ENCODE results near the gene CTNNA2.

The CTNNA2 gene

GRCh38 chr2:80112790-80113189 is 599.9 kb downstream of the CTNNA2 start:
- no peak for DNase-seq
- no CpG with 5 or more reads among the region's 3 CpGs for WGBS (ENCODE audit: extremely low coverage, insufficient coverage, insufficient read length)
- H3K36me3 ChIP-seq (ENCODE audit: control insufficient read depth in 1 of 2, insufficient read depth in 2 of 2, low read length in 2 of 2), result no peaks in the 10 kb centered on the region
- no peak overlapping the region for H2AFZ ChIP-seq (ENCODE audit: insufficient read depth, low read length, poor library complexity)
- H4K12ac ChIP-seq (ENCODE audit: low read depth, low read length), result no peak overlapping the region
- no peak overlapping the region for H2BK120ac ChIP-seq (ENCODE audit: insufficient read depth, low read length, poor library complexity)
- no peak overlapping the region for H3K9ac ChIP-seq (ENCODE audit: low read length)
- no peaks in the 10 kb centered on the region for H3K79me1 ChIP-seq (ENCODE audit: low read length)
- H3K27me3 ChIP-seq (ENCODE audit: insufficient read depth, low read length), result no peaks in the 10 kb centered on the region
- H3K18ac ChIP-seq (ENCODE audit: low read length), result no peak overlapping the region
- no peak overlapping the region for H2AK5ac ChIP-seq (ENCODE audit: low read length)
- no peak overlapping the region for H3K23ac ChIP-seq (ENCODE audit: low read length)
- H2BK5ac ChIP-seq (ENCODE audit: low read depth, low read length, poor library complexity), result no peak overlapping the region
- no peak overlapping the region for H3K4me2 ChIP-seq (ENCODE audit: low read length)
- H3K4me1 ChIP-seq (ENCODE audit: control insufficient read depth in 1 of 2, insufficient read depth in 2 of 2, low read length in 2 of 2), result peaks cover 3 to 7% of the 10 kb centered on the region in 2 experiments
- no peaks in the 10 kb centered on the region for H3K79me2 ChIP-seq (ENCODE audit: control insufficient read depth, insufficient read depth, low read length, poor library complexity)
- H3K9me3 ChIP-seq (ENCODE audit: insufficient read depth, low read depth, low read length), result no peaks in the 10 kb centered on the region
- H3K4ac ChIP-seq (ENCODE audit: low read depth, low read length), result no peak overlapping the region
- H3K4me3 ChIP-seq (ENCODE audit: low read depth, low read length), result no peak overlapping the region
- no peak overlapping the region for H4K91ac ChIP-seq (ENCODE audit: low read depth, low read length)
- no peak overlapping the region for H4K8ac ChIP-seq (ENCODE audit: low read depth, low read length)
- H3K14ac ChIP-seq (ENCODE audit: low read length), result no peak overlapping the region
- H3K27ac ChIP-seq (ENCODE audit: low read depth, low read length), result no peak overlapping the region
- H2BK12ac ChIP-seq (ENCODE audit: low read length), result no peak overlapping the region

- no peaks in the 10 kb centered on the region for H3K79me2 ChIP-seq (ENCODE audit: control insufficient read depth, insufficient read depth, low read length, poor library complexity)
- no peak overlapping the region for H3K23ac ChIP-seq (ENCODE audit: low read length)
- no peak overlapping the region for H4K8ac ChIP-seq (ENCODE audit: low read depth, low read length)
- no peaks in the 10 kb centered on the region for H3K36me3 ChIP-seq (ENCODE audit: control insufficient read depth in 1 of 2, insufficient read depth in 2 of 2, low read length in 2 of 2)
- no peaks in the 10 kb centered on the region for H3K27me3 ChIP-seq (ENCODE audit: insufficient read depth, low read length)
- no peak overlapping the region for H2AFZ ChIP-seq (ENCODE audit: insufficient read depth, low read length, poor library complexity)
- WGBS (ENCODE audit: extremely low coverage, insufficient coverage, insufficient read length), result no CpG with 5 or more reads among the region's 3 CpGs
- H2BK120ac ChIP-seq (ENCODE audit: insufficient read depth, low read length, poor library complexity), result no peak overlapping the region
- no peak overlapping the region for H4K91ac ChIP-seq (ENCODE audit: low read depth, low read length)
- H3K4me2 ChIP-seq (ENCODE audit: low read length), result no peak overlapping the region
- H2BK12ac ChIP-seq (ENCODE audit: low read length), result no peak overlapping the region
- no peak for DNase-seq
- H2BK5ac ChIP-seq (ENCODE audit: low read depth, low read length, poor library complexity), result no peak overlapping the region
- H3K27ac ChIP-seq (ENCODE audit: low read depth, low read length), result no peak overlapping the region
- H4K12ac ChIP-seq (ENCODE audit: low read depth, low read length), result no peak overlapping the region
- H2AK5ac ChIP-seq (ENCODE audit: low read length), result no peak overlapping the region
- no peak overlapping the region for H3K14ac ChIP-seq (ENCODE audit: low read length)
- peaks cover 3 to 7% of the 10 kb centered on the region in 2 experiments for H3K4me1 ChIP-seq (ENCODE audit: control insufficient read depth in 1 of 2, insufficient read depth in 2 of 2, low read length in 2 of 2)
- H3K4me3 ChIP-seq (ENCODE audit: low read depth, low read length), result no peak overlapping the region
- no peaks in the 10 kb centered on the region for H3K9me3 ChIP-seq (ENCODE audit: insufficient read depth, low read depth, low read length)
- H3K9ac ChIP-seq (ENCODE audit: low read length), result no peak overlapping the region
- no peaks in the 10 kb centered on the region for H3K79me1 ChIP-seq (ENCODE audit: low read length)
- no peak overlapping the region for H3K4ac ChIP-seq (ENCODE audit: low read depth, low read length)
- H3K18ac ChIP-seq (ENCODE audit: low read length), result no peak overlapping the region
These were observed 600.5 kb downstream of the CTNNA2 start for GRCh38 chr2:80113399-80113798.

- Histone ChIP-seq H3K79me1 (ENCODE audit: low read length) (no peaks in the 10 kb centered on the region), H2BK120ac (ENCODE audit: insufficient read depth, low read length, poor library complexity) (no peak overlapping the region), H3K14ac (ENCODE audit: low read length) (no peak overlapping the region), H3K9ac (ENCODE audit: low read length) (no peak overlapping the region), H2AFZ (ENCODE audit: insufficient read depth, low read length, poor library complexity) (no peak overlapping the region), H4K12ac (ENCODE audit: low read depth, low read length) (no peak overlapping the region), H3K4ac (ENCODE audit: low read depth, low read length) (no peak overlapping the region), H3K9me3 (ENCODE audit: insufficient read depth, low read depth, low read length) (no peaks in the 10 kb centered on the region), H3K36me3 (ENCODE audit: control insufficient read depth in 1 of 2, insufficient read depth in 2 of 2, low read length in 2 of 2) (no peaks in the 10 kb centered on the region), H4K91ac (ENCODE audit: low read depth, low read length) (no peak overlapping the region), H3K27ac (ENCODE audit: low read depth, low read length) (peak overlapping the region; percentile 32), H2AK5ac (ENCODE audit: low read length) (no peak overlapping the region), H3K27me3 (ENCODE audit: insufficient read depth, low read length) (no peaks in the 10 kb centered on the region), H3K4me3 (ENCODE audit: low read depth, low read length) (no peak overlapping the region), H3K79me2 (ENCODE audit: control insufficient read depth, insufficient read depth, low read length, poor library complexity) (no peaks in the 10 kb centered on the region), H2BK5ac (ENCODE audit: low read depth, low read length, poor library complexity) (no peak overlapping the region), H3K4me1 (ENCODE audit: control insufficient read depth in 1 of 2, insufficient read depth in 2 of 2, low read length in 2 of 2) (peaks cover 3 to 7% of the 10 kb centered on the region in 2 experiments), H3K23ac (ENCODE audit: low read length) (no peak overlapping the region), H2BK12ac (ENCODE audit: low read length) (no peak overlapping the region), H3K18ac (ENCODE audit: low read length) (no peak overlapping the region), H3K4me2 (ENCODE audit: low read length) (peak overlapping the region; percentile 36), H4K8ac (ENCODE audit: low read depth, low read length) (no peak overlapping the region)
- DNase-seq, result no peak
- no CpG with 5 or more reads among the region's 4 CpGs for WGBS (ENCODE audit: extremely low coverage, insufficient coverage, insufficient read length)
These were observed 602.0 kb downstream of the CTNNA2 start for GRCh38 chr2:80114812-80115211.

- no peaks in the 10 kb centered on the region for H3K36me3 ChIP-seq (ENCODE audit: control insufficient read depth in 1 of 2, insufficient read depth in 2 of 2, low read length in 2 of 2)
- no peak overlapping the region for H4K91ac ChIP-seq (ENCODE audit: low read depth, low read length)
- no peaks in the 10 kb centered on the region for H3K27me3 ChIP-seq (ENCODE audit: insufficient read depth, low read length)
- H2BK12ac ChIP-seq (ENCODE audit: low read length), result no peak overlapping the region
- H2BK120ac ChIP-seq (ENCODE audit: insufficient read depth, low read length, poor library complexity), result no peak overlapping the region
- H3K79me1 ChIP-seq (ENCODE audit: low read length), result no peaks in the 10 kb centered on the region
- no peak overlapping the region for H3K4me3 ChIP-seq (ENCODE audit: low read depth, low read length)
- peaks cover 3 to 7% of the 10 kb centered on the region in 2 experiments for H3K4me1 ChIP-seq (ENCODE audit: control insufficient read depth in 1 of 2, insufficient read depth in 2 of 2, low read length in 2 of 2)
- H3K18ac ChIP-seq (ENCODE audit: low read length), result no peak overlapping the region
- no peak overlapping the region for H2AK5ac ChIP-seq (ENCODE audit: low read length)
- H4K12ac ChIP-seq (ENCODE audit: low read depth, low read length), result no peak overlapping the region
- no peak overlapping the region for H3K14ac ChIP-seq (ENCODE audit: low read length)
- H3K9ac ChIP-seq (ENCODE audit: low read length), result no peak overlapping the region
- H3K4me2 ChIP-seq (ENCODE audit: low read length), result no peak overlapping the region
- no peak overlapping the region for H3K23ac ChIP-seq (ENCODE audit: low read length)
- no peak overlapping the region for H4K8ac ChIP-seq (ENCODE audit: low read depth, low read length)
- no peak overlapping the region for H3K4ac ChIP-seq (ENCODE audit: low read depth, low read length)
- no peaks in the 10 kb centered on the region for H3K79me2 ChIP-seq (ENCODE audit: control insufficient read depth, insufficient read depth, low read length, poor library complexity)
- H3K27ac ChIP-seq (ENCODE audit: low read depth, low read length), result no peak overlapping the region
- no peaks in the 10 kb centered on the region for H3K9me3 ChIP-seq (ENCODE audit: insufficient read depth, low read depth, low read length)
- no peak overlapping the region for H2AFZ ChIP-seq (ENCODE audit: insufficient read depth, low read length, poor library complexity)
- DNase-seq, result no peak
- H2BK5ac ChIP-seq (ENCODE audit: low read depth, low read length, poor library complexity), result no peak overlapping the region
These were observed 604.5 kb downstream of the CTNNA2 start for GRCh38 chr2:80117401-80117800.
